ENCODE data around the gene RALGDS. TPM values are rescaled to one million over a fixed set of nuclear protein-coding genes. Genes with fewer than 3 reads are reported as not detected.

RALGDS gene
- total and polyA plus RNA-seq, 2 of the 4 experiments (the other 2 are of a cell fraction), result 13.1 to 36.9 TPM

DNA sequence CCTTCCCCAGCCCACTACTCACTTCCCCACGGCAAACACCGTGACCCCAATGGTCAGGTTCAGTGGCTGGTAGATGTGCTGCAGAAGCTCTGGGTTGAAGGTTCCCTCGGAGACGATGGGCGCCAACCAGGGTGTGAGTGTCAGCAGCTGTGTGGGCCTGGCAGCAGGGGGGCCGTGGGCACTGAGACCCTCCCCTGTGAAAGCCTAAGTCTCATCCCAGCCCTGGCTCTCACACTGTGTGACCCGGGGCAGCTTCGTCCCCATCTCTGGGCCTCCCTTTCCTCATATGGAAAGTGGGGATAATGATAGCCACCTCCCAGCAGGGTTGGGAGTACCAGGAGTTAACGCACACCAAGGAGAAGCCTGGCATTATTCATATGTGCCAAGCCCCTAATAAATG is 34.1 kb upstream of the RALGDS start:
- BruUV-seq (replicated peaks), result no TSS peak
- no peak overlapping the region for H2AK5ac ChIP-seq (ENCODE audit: low read depth, low read length)
- H3K9me3 ChIP-seq (ENCODE audit: control insufficient read depth, insufficient read depth, low read length), result no peaks in the 10 kb centered on the region
- intact Hi-C loops (cut with micrococcal nuclease), result no loop called here
- TF ChIP-seq NFE2L2 (IDR thresholded peaks at IDR 0.05; ENCODE audit: low read depth, low read length), result no peak
- TF ChIP-seq, protein P1, sequence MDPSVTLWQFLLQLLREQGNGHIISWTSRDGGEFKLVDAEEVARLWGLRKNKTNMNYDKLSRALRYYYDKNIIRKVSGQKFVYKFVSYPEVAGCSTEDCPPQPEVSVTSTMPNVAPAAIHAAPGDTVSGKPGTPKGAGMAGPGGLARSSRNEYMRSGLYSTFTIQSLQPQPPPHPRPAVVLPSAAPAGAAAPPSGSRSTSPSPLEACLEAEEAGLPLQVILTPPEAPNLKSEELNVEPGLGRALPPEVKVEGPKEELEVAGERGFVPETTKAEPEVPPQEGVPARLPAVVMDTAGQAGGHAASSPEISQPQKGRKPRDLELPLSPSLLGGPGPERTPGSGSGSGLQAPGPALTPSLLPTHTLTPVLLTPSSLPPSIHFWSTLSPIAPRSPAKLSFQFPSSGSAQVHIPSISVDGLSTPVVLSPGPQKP (IDR thresholded peaks at IDR 0.05; ENCODE audit: borderline replicate concordance, low read depth, low read length), result no peak
- TF ChIP-seq RCOR1 (IDR thresholded peaks at IDR 0.05; ENCODE audit: insufficient replicate concordance, low read length), result no peak
- TF ChIP-seq RFX5 (IDR thresholded peaks at IDR 0.05; ENCODE audit: low read depth, low read length), result no peak
- no peak for TF ChIP-seq MAZ (IDR thresholded peaks at IDR 0.05; ENCODE audit: borderline replicate concordance, low read depth, low read length)
- no peak for TF ChIP-seq CEBPB (IDR thresholded peaks at IDR 0.05; ENCODE audit: low read depth, low read length)
- no peak for TF ChIP-seq CHD1 (IDR thresholded peaks at IDR 0.05; ENCODE audit: low read depth, low read length)
- no peak for TF ChIP-seq MXI1 (IDR thresholded peaks at IDR 0.05; ENCODE audit: borderline replicate concordance, low read depth, low read length)
- no peak for TF ChIP-seq RAD21 (IDR thresholded peaks at IDR 0.05; ENCODE audit: low read length)
- TF ChIP-seq POLR2A (IDR thresholded peaks at IDR 0.05; ENCODE audit: low read depth, low read length), result no peak
- no peak for TF ChIP-seq FOS (IDR thresholded peaks at IDR 0.05; ENCODE audit: low read depth, low read length)
- TF ChIP-seq MAFK (IDR thresholded peaks at IDR 0.05; ENCODE audit: low read depth, low read length), result no peak
- TF ChIP-seq, protein P2, sequence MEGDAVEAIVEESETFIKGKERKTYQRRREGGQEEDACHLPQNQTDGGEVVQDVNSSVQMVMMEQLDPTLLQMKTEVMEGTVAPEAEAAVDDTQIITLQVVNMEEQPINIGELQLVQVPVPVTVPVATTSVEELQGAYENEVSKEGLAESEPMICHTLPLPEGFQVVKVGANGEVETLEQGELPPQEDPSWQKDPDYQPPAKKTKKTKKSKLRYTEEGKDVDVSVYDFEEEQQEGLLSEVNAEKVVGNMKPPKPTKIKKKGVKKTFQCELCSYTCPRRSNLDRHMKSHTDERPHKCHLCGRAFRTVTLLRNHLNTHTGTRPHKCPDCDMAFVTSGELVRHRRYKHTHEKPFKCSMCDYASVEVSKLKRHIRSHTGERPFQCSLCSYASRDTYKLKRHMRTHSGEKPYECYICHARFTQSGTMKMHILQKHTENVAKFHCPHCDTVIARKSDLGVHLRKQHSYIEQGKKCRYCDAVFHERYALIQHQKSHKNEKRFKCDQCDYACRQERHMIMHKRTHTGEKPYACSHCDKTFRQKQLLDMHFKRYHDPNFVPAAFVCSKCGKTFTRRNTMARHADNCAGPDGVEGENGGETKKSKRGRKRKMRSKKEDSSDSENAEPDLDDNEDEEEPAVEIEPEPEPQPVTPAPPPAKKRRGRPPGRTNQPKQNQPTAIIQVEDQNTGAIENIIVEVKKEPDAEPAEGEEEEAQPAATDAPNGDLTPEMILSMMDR (conservative IDR thresholded peaks at IDR 0.05; ENCODE audit: low read depth, low read length), result no peak
- TF ChIP-seq, protein P3, sequence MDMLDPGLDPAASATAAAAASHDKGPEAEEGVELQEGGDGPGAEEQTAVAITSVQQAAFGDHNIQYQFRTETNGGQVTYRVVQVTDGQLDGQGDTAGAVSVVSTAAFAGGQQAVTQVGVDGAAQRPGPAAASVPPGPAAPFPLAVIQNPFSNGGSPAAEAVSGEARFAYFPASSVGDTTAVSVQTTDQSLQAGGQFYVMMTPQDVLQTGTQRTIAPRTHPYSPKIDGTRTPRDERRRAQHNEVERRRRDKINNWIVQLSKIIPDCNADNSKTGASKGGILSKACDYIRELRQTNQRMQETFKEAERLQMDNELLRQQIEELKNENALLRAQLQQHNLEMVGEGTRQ (IDR thresholded peaks at IDR 0.05; ENCODE audit: low read depth, low read length), result no peak
- TF ChIP-seq SMC3 (IDR thresholded peaks at IDR 0.05; ENCODE audit: low read depth, low read length), result no peak
- WGBS, 2 experiments (ENCODE audit: extremely low coverage in 2 of 2, insufficient read length in 1 of 2), result no CpG with 5 or more reads among the region's 9 CpGs
- H3K27me3 ChIP-seq (ENCODE audit: control insufficient read depth, insufficient read depth, low read length), result no peaks in the 10 kb centered on the region
- ChIA-PET POLR2A (ENCODE audit: unreplicated experiment) (no interaction called here), CTCF (interaction anchor here (1.4 kb wide), 1 partner anchor 133 kb away, joined by 5 read pairs; no protein-coding TSS in a partner anchor)
- dilution Hi-C loops (cut with HindIII; ENCODE audit: low sequenced_read_pairs, unreplicated experiment), result no loop called here
- in situ Hi-C loops (cut with MboI; ENCODE audit: low sequenced_read_pairs), result no loop called here
- no peak overlapping the region for H2BK120ac ChIP-seq (ENCODE audit: low read depth, low read length)
- H3K4me1 ChIP-seq (ENCODE audit: control insufficient read depth, insufficient read depth, low read length), result no peaks in the 10 kb centered on the region
- H3K4ac ChIP-seq (ENCODE audit: low read depth, low read length), result no peak overlapping the region
- 0 out of 2 replicates have a peak, but pooled peaks cover 3% of the 10 kb centered on the region for H3K9me1 ChIP-seq (ENCODE audit: insufficient read depth, low read length)
- no peak overlapping the region for H4K91ac ChIP-seq (ENCODE audit: insufficient read depth, low read depth, low read length)
- no peak overlapping the region for H2BK20ac ChIP-seq (ENCODE audit: low read depth, low read length)
- no peak overlapping the region for H3K23ac ChIP-seq (ENCODE audit: low read depth, low read length)
- no peak overlapping the region for H2BK5ac ChIP-seq (ENCODE audit: low read depth, low read length, poor library complexity, severe bottlenecking)
- no peak overlapping the region for H3K56ac ChIP-seq (ENCODE audit: extremely low read depth, insufficient read depth, low read length)
- H3K14ac ChIP-seq (replicated peaks; ENCODE audit: low read depth, low read length), result no peak overlapping the region
- H3K4me3 ChIP-seq (ENCODE audit: insufficient read depth, low read depth, low read length), result no peak overlapping the region
- no peak overlapping the region for H4K8ac ChIP-seq (ENCODE audit: low read depth in 2 of 2, low read length in 2 of 2)
- H2BK15ac ChIP-seq (ENCODE audit: low read depth, low read length), result no peak overlapping the region
- no peak overlapping the region for H3K9ac ChIP-seq (ENCODE audit: low read depth, low read length)
- no peak overlapping the region for H2AFZ ChIP-seq (replicated peaks; ENCODE audit: low read length, poor library complexity)
- 0 out of 2 replicates have a peak, but pooled peaks cover 1% of the 10 kb centered on the region for H3K36me3 ChIP-seq (ENCODE audit: control insufficient read depth, insufficient read depth, low read length)
- ATAC-seq (ENCODE audit: low read depth) (no peak), DNase-seq (no peak)
- no peak overlapping the region for H3K18ac ChIP-seq (ENCODE audit: low read depth, low read length)
- H2AK9ac ChIP-seq (replicated peaks; ENCODE audit: low read depth, low read length, poor library complexity), result no peak overlapping the region
- no peak overlapping the region for H4K5ac ChIP-seq (ENCODE audit: low read depth, low read length)
- no peaks in the 10 kb centered on the region for H4K20me1 ChIP-seq (ENCODE audit: insufficient read depth, low read length)
- no peak overlapping the region for H3K27ac ChIP-seq (ENCODE audit: insufficient read depth, low read length)
- no peaks in the 10 kb centered on the region for H3K79me1 ChIP-seq (ENCODE audit: low read depth in 1 of 2, low read length in 2 of 2)
- H3K4me2 ChIP-seq (ENCODE audit: low read depth, low read length), result no peak overlapping the region

Data from IMR-90 (cell line).